ENCODE results near the gene USP15. TPM values are rescaled to one million over a fixed set of nuclear protein-coding genes. Genes with fewer than 3 reads are reported as not detected.
A peak's percentile ranks its signal among the peaks of the same experiment; 100 is the strongest.
"Not testable (repeated sequence)": the region's sequence is repeated elsewhere in the genome, so short reads cannot be mapped to it uniquely, and the experiment has no call there.

USP15 gene
- total RNA-seq, 1 donor from 2014 or later = 150 TPM

DNA sequence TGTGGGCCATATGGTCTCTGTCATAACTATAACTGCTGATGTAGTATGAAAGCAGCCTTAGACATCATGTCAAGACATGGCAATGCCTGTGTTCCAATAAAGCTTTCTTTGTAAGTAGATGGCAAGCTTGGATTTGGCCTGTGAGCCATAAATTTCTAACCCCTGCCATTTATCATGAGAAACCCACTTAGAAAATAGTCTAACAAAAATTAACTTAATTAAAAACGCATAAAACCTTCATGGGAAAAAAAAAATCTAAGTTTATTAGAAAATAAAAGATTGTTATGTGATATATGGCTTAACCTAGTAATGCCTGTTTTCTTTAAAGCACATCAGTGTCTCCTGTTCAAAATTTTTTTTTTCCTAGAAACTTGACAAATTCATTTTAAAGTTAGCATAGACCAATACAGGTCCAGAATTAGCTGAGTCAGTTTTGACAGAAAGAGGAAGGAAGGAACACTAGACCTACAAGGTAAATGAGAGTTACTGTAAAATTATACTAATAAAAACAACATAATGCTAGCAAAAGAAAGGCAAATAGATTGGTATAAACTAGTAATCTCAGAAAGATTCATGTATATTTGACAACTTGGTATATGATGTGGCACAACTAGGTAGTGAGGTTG is 68.2 kb downstream of the USP15 start:
- ChIA-PET CTCF (no interaction called here), POLR2A (no interaction called here)
- Mint-ChIP-seq H3K4me3 (no peak overlapping the region), H3K4me1 (peaks cover 18% of the 10 kb centered on the region), H3K36me3 (ENCODE audit: low read depth) (peaks cover 40% of the 10 kb centered on the region), H3K27ac (no peak overlapping the region), H3K27me3 (no peaks in the 10 kb centered on the region), H3K9me3 (no peaks in the 10 kb centered on the region)
- no peak for ATAC-seq (ENCODE audit: low read depth)
- TF ChIP-seq, protein P1, sequence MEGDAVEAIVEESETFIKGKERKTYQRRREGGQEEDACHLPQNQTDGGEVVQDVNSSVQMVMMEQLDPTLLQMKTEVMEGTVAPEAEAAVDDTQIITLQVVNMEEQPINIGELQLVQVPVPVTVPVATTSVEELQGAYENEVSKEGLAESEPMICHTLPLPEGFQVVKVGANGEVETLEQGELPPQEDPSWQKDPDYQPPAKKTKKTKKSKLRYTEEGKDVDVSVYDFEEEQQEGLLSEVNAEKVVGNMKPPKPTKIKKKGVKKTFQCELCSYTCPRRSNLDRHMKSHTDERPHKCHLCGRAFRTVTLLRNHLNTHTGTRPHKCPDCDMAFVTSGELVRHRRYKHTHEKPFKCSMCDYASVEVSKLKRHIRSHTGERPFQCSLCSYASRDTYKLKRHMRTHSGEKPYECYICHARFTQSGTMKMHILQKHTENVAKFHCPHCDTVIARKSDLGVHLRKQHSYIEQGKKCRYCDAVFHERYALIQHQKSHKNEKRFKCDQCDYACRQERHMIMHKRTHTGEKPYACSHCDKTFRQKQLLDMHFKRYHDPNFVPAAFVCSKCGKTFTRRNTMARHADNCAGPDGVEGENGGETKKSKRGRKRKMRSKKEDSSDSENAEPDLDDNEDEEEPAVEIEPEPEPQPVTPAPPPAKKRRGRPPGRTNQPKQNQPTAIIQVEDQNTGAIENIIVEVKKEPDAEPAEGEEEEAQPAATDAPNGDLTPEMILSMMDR (IDR thresholded peaks at IDR 0.05) = no peak
- DNase-seq = no peak
- intact Hi-C loops (cut with micrococcal nuclease) = no loop called here

DNA sequence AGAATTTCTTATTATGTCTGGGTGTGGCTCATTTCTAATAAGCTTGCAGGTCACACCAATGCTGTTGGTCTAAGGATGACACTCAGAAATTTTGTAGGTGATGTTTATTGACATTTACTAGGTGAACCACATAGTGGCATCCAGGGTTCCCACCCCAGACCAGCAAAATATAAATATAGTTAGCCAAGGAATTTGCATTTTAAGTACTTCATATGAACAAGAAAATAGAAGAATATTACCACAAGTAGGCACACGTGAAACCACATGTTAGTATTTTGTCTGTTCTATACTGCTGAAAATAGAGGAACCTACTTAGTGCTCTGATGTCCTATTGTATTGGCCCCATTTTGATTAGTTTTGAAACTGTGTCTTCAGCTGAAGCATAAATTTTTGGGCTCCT is 71.1 kb downstream of the USP15 start:
- POLR2A ChIA-PET = no interaction called here
- TF ChIP-seq, protein P1 (IDR thresholded peaks at IDR 0.05) = no peak
- ATAC-seq (ENCODE audit: low read depth) = no peak
- intact Hi-C loops (cut with micrococcal nuclease) = no loop called here
- H3K9me3 Mint-ChIP-seq = no peaks in the 10 kb centered on the region
- no peak overlapping the region for H3K4me3 Mint-ChIP-seq
- CTCF ChIA-PET = no interaction called here
- H3K27ac Mint-ChIP-seq = no peak overlapping the region
- no peak for DNase-seq
- peaks cover 28% of the 10 kb centered on the region for H3K4me1 Mint-ChIP-seq
- H3K36me3 Mint-ChIP-seq (ENCODE audit: low read depth) = peaks cover 53% of the 10 kb centered on the region
- H3K27me3 Mint-ChIP-seq = no peaks in the 10 kb centered on the region

DNA sequence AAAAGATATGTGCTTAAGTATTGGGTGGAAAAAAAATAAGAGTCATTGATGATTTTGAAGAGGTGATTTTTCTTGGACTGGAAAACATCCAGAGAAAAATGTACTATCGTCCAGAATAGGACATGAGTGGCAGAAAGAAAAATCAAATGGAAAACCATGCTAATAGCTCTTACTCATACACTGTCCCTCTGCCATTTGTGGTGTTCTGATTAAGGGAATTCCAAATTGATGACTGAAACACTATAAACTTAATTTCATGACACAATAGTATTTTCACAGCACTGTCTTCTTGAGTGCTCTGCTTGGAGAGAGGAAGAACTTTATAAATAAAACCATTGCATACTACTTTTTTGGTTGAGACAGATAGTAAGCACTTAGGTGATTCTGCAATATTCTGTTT is 72.4 kb downstream of the USP15 start:
- TF ChIP-seq, protein P1 (IDR thresholded peaks at IDR 0.05) = no peak
- Mint-ChIP-seq H3K9me3 (no peaks in the 10 kb centered on the region), H3K27ac (no peak overlapping the region), H3K4me3 (no peak overlapping the region), H3K36me3 (ENCODE audit: low read depth) (peaks cover 57% of the 10 kb centered on the region), H3K4me1 (peaks cover 27% of the 10 kb centered on the region), H3K27me3 (no peaks in the 10 kb centered on the region)
- ChIA-PET CTCF (no interaction called here), POLR2A (interaction anchor here (0.7 kb wide), 1 partner anchor 73 kb away, joined by 4 read pairs; no protein-coding TSS in a partner anchor)
- intact Hi-C loops (cut with micrococcal nuclease) = no loop called here
- no peak for DNase-seq
- ATAC-seq (ENCODE audit: low read depth) = no peak

DNA sequence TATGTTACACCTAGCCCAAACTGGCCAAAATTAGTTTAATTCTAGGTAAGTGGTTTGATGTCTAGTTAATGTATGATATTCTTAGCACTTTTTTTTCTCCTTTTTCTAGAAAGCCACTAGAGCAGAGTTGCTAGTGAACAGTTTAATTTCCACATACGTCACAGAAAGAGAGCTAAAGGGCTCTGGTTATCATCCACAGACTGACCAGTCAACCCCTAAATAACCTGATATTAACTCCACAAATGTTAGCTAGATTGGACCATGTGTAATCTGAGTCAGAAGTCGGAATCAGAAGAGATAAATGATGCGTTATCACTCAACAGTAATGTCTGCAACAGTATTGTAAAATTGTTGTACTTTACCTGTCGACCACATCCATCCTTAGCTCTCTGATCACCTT is 74.9 kb downstream of the USP15 start:
- Mint-ChIP-seq H3K36me3 (ENCODE audit: low read depth) (peaks cover 70% of the 10 kb centered on the region), H3K27me3 (no peaks in the 10 kb centered on the region), H3K4me3 (no peak overlapping the region), H3K27ac (no peak overlapping the region), H3K4me1 (peaks cover 34% of the 10 kb centered on the region), H3K9me3 (peaks cover 9% of the 10 kb centered on the region)
- CTCF ChIA-PET = no interaction called here
- ATAC-seq (ENCODE audit: low read depth) (no peak), DNase-seq (no peak)
- POLR2A ChIA-PET = no interaction called here
- intact Hi-C loops (cut with micrococcal nuclease) = loop anchor here (2.0 kb wide), 1 partner anchor 14 kb away; no protein-coding TSS in a partner anchor
- TF ChIP-seq, protein P1 (IDR thresholded peaks at IDR 0.05) = no peak

DNA sequence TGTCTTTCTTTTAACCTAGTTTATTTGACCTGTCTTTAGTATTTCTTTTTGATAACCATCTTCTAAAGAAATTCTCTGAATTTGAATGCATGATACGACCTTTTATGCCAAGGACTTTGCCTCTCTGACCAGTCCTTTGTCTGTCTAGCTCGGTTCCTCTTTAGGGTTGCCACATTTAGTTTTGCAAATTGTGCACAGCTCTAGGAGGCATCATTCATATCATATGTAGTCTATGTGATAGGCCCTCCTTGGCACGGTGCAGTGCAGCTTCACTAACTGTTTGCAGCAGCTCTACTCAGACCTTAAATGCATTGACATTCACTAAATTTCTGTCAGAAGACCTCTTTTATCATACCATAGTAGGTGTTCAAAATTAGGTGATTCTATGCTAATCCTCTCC is 75.6 kb downstream of the USP15 start:
- H3K27ac Mint-ChIP-seq = peak overlapping the region; percentile 32
- peaks cover 39% of the 10 kb centered on the region for H3K4me1 Mint-ChIP-seq

DNA sequence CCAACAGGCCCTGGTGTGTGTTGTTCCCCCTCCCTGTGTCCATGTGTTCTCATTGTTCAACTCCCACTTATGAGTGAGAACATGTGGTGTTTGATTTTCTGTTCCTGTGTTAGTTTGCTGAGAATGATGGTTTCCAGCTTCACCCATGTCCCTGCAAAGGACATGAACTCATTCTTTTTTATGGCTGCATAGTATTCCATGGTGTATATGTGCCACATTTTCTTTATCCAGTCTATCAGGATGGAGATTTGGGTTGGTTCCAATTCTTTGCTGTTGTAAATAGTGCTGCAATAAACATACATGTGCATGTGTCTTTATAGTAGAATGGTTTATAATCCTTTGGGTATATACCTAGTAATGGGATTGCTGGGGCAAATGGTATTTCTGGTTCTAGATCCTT is 77.4 kb downstream of the USP15 start:
- H3K4me3 Mint-ChIP-seq; intact Hi-C loops (cut with micrococcal nuclease); H3K9me3 Mint-ChIP-seq; CTCF ChIA-PET; POLR2A ChIA-PET; ATAC-seq (ENCODE audit: low read depth); H3K27ac Mint-ChIP-seq; H3K27me3 Mint-ChIP-seq; DNase-seq: not testable (repeated sequence)
- peaks cover 42% of the 10 kb centered on the region for H3K4me1 Mint-ChIP-seq
- H3K36me3 Mint-ChIP-seq (ENCODE audit: low read depth) = peaks cover 84% of the 10 kb centered on the region

More for the DNA sequence above, 75.6 kb downstream of the USP15 start:
- ATAC-seq (ENCODE audit: low read depth) (no peak), DNase-seq (no peak)
- Mint-ChIP-seq H3K27me3 (no peaks in the 10 kb centered on the region), H3K4me3 (no peak overlapping the region), H3K36me3 (ENCODE audit: low read depth) (peaks cover 74% of the 10 kb centered on the region), H3K9me3 (peaks cover 9% of the 10 kb centered on the region)
- TF ChIP-seq, protein P1 (IDR thresholded peaks at IDR 0.05) = no peak
- intact Hi-C loops (cut with micrococcal nuclease) = loop anchor here (2.0 kb wide), 1 partner anchor 13 kb away; no protein-coding TSS in a partner anchor
- ChIA-PET POLR2A (no interaction called here), CTCF (no interaction called here)

DNA sequence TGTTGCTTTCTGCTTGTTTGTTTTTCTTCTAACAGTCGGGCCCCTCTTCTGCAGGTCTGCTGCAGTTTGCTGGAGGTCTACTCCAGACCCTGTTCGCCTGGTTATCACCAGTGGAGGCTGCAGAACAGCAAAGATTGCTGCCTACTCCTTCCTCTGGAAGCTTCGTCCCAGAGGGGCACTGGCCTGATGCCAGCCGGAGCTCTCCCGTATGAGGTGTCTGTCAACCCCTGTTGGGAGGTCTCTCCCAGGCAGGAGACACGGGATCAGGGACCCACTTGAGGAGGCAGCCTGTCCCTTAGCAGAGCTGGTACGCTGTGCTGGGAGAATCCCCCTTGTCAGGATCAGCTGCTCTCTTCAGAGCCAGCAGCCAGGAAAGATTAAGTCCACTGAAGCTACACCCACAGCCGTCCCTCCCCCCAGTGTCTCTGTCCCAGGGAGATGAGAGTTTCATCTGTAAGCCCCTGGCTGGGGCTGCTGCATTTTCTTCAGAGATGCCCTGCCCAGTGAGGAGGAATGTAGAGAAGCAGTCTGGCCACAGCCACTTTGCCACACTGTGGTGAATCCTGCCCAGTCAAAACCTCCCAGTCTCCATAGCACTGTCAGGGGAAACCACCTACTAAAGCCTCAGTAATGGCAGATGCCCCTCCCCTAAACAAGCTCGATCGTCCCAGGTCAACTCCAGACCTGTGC is 82.6 kb downstream of the USP15 start:
- H3K36me3 Mint-ChIP-seq (ENCODE audit: low read depth) = peaks cover 84% of the 10 kb centered on the region
- H3K9me3 Mint-ChIP-seq; intact Hi-C loops (cut with micrococcal nuclease); ATAC-seq (ENCODE audit: low read depth); DNase-seq; H3K4me3 Mint-ChIP-seq; H3K27ac Mint-ChIP-seq; H3K27me3 Mint-ChIP-seq; CTCF ChIA-PET; POLR2A ChIA-PET: not testable (repeated sequence)
- peaks cover 41% of the 10 kb centered on the region for H3K4me1 Mint-ChIP-seq

Measured in activated B cell treated with CpG ODN at 0.5 μM for 24 hours (primary cell).